Right cardiac atrium (tissue), 5 donors: ENCODE measurements around the gene E2F1. TPM values are rescaled to one million over a fixed set of nuclear protein-coding genes. Genes with fewer than 3 reads are reported as not detected.
A peak's percentile ranks its signal among the peaks of the same experiment; 100 is the strongest.

Source experiments
- ATAC-seq, 2 donors: fragments of 200-7000 bp; cut with Tn5 transposase; one replicate each; pipeline versions ENCODE4 v1.8.0 to v1.9.1; 2020; ENCODE audit warnings: moderate library complexity in 2 of 2, mild to moderate bottlenecking in 1 of 2
- DNase-seq, 3 donors: peaks; one replicate each; pipeline ENCODE4 v3.0.0-alpha.2; 2020
- H3K27ac ChIP-seq: one replicate; pipeline ENCODE4 v1.5.1; 2013; ENCODE audit warnings: mild to moderate bottlenecking, low read length, control low read depth, moderate library complexity
- H3K27me3 ChIP-seq: one replicate; pipeline ENCODE4 v1.6.1; 2013; ENCODE audit not compliant: control insufficient read depth, insufficient read depth
- H3K4me1 ChIP-seq: one replicate; pipeline ENCODE4 v1.6.1; 2013; ENCODE audit warnings: low read length; ENCODE audit not compliant: control insufficient read depth, insufficient read depth
- H3K4me3 ChIP-seq: one replicate; pipeline ENCODE4 v1.5.1; 2013; ENCODE audit warnings: low read length, control low read depth
- H3K9me3 ChIP-seq: one replicate; pipeline ENCODE4 v1.6.1; 2013; ENCODE audit warnings: low read length; ENCODE audit not compliant: control insufficient read depth
- WGBS: extraction: QIAGEN DNeasy Blood & Tissue Kit; methylation state at CpG from one replicate; pipeline ENCODE4 v1.1.7; 2013; 5-methylcytosine and 5-hydroxymethylcytosine counted together
- intact Hi-C, 4 donors: fragments of 100-400 bp; cut with DNase I; formaldehyde crosslinking; loops; one replicate each; pipeline versions ENCODE4 v1.11.0 to v1.14.0; 2022 to 2023
- polyA plus RNA-seq: library from polyadenylated mRNA; stranded (reverse); fragments of 200-250 nt; gene quantifications from one replicate; pipeline ENCODE4 v1.2.3, GENCODE V29; 2013
- total RNA-seq, 4 donors: library from RNA; stranded (reverse); fragmentation: NEBNext Ultra II Directional; extraction: Animal tissue kit (Norgen Biotek cat#: 25700); gene quantifications; one replicate each; pipeline ENCODE4 v1.2.1, GENCODE V29; 2021
- donor health status: healthy with polysubstance abuse.
- donor health status: DM: no; HTN: yes; CAD: no.
- donor health status: DM: no; HTN: no; CAD: no.
- donor health status: DM: no; HTN: yes; CAD: no; lungs with severe emphysema.
- donor health status: DM: yes; HTN: yes; CAD: no.

E2F1 gene
- total and polyA plus RNA-seq, 5 donors: 0.45 to 2.2 (median 0.97) TPM

GRCh38 chr20:33725607-33726264 is 39.6 kb upstream of the E2F1 start:
- intact Hi-C loops: no loop called here
- Histone ChIP-seq H3K27ac (no peak overlapping the region), H3K27me3 (no peaks in the 10 kb centered on the region), H3K4me1 (no peaks in the 10 kb centered on the region), H3K9me3 (no peaks in the 10 kb centered on the region), H3K4me3 (no peak overlapping the region)
- no peak for ATAC-seq
- WGBS: 76% methylated on average over 7 of the region's 7 CpGs
- DNase-seq: no peak

- intact Hi-C loops: no loop called here
- H3K4me3 ChIP-seq: no peak overlapping the region
- H3K27me3 ChIP-seq: no peaks in the 10 kb centered on the region
- no peaks in the 10 kb centered on the region for H3K9me3 ChIP-seq
- 83% methylated on average over 14 of the region's 14 CpGs for WGBS
- H3K4me1 ChIP-seq: no peaks in the 10 kb centered on the region
- DNase-seq (no peak), ATAC-seq (no peak)
- H3K27ac ChIP-seq: no peak overlapping the region
These were observed 38.4 kb upstream of the E2F1 start for GRCh38 chr20:33724439-33725094.

DNA sequence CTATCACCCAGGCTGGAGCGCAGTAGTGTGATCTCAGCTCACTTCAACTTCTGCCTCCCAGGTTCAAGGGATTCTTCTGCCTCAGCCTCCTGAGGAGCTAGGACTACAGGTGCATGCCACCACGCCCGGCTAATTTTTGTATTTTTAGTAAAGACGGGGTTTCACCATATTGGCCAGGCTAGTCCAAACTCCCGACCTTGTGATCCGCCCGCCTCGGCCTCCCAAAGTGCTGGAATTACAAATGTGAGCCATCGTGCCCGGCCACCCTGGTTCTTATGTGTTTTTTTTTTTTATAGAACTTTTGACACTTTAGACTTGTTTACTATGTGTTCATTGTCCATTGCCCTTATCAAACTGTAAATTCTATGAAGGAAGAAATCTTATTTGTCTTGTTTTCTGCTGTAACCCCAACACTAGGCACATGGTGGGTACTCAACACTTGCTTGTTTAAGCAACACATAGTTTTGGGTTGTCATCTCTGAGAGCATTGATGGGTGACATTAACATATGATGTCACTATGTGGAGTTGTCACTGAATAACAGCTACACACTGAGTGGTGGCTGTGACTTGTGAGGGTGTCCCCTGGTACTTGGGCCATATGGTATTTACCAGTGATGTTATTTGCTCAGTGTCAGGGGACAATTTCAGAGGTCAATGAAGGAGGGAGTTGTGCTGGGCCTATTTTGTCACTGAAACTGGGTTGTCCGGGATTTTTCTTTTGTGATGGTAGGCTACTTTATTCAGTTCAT is 35.4 kb upstream of the E2F1 start:
- no peak overlapping the region for H3K27ac ChIP-seq
- intact Hi-C loops: no loop called here
- DNase-seq: no peak
- no peak for ATAC-seq
- no peaks in the 10 kb centered on the region for H3K4me1 ChIP-seq
- no peaks in the 10 kb centered on the region for H3K9me3 ChIP-seq
- H3K27me3 ChIP-seq: no peaks in the 10 kb centered on the region
- no peak overlapping the region for H3K4me3 ChIP-seq
- 95% methylated on average over 11 of the region's 11 CpGs for WGBS

DNA sequence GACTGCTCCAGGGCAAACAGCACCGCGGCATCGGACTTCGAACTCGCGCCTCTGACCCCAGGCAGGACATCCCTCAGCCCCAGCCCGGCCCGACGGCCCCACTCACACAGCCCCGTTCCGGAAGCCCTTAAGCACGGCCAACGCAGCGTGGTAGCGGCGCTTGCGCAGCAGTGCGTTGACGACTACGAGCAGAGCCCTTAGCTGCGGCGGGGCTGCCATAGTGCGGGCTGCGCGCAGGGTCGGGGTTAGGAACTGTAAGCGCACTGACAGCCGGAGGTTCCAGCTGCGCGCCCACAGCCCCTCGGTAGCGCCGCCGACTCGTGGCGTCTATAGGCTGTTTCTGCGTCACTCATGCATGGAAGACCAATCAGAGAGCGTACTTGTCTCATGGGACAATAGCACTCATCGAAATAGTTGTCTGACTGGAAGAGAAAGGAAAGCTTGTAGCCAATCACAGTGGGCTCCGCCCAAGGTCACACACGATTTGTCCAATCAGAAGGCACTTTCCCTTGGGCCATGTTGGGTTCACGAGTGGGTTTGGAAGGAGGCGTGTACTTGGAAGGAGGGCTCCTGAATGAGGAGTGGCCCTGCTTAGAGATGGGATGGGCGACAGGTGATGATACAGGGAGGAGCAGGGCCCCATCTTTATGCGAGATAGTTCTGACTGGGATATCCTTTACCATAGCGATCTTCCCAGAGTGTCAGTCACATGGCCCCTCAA is 34.0 kb upstream of the E2F1 start, which contains the start of gene PXMP4:
Gene PXMP4, minus strand, starts transcription at position 322 of the 721 bp plus-strand sequence. Its CDS starts 103 bp downstream, at position 219.
- ATAC-seq: peak; percentile 99
- Histone ChIP-seq H3K27ac (peak within 1 kb of the TSS; percentile 6), H3K4me3 (peak within 1 kb of the TSS; percentile 54), H3K27me3 (no peaks in the 10 kb centered on the region), H3K4me1 (no peaks in the 10 kb centered on the region), H3K9me3 (no peaks in the 10 kb centered on the region)
- 3% methylated on average over 46 of the region's 46 CpGs for WGBS
- peak; percentile 92 to 95 (median 92) for DNase-seq
- intact Hi-C loops: no loop called here

DNA sequence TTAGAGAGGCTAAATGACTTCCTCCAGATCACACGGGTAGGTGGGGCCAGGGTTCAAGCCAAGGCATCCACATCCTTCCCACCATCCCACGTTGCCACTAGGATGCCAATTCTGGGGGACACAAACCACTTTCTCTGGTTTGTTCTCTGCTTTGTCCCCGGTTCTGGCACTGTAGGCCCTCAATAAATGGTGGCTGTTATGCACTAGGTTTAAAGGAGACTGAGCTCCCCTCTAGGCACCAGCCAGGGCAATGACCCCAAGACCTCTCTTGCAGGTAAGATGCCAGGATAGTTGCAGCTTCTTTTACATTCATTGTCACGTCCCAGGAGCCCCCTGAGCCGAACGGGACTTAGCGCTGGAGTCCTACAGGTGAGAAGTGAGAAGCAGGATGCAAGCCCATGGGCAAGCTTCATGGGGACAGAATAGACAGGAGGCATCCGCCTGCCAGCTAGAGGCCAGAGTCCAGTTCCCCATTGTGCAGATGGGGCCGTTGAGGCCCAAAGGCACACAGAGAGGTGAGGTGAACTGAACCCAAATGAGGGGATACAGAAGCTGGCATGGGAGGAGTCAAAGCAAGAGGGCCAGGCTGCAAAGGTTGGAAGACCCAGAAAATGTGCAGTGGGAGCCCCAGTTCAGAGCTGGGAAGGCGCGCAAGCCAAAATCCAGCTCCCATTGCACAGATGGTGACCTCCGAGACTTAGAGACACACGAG is 33.2 kb upstream of the E2F1 start:
- Histone ChIP-seq H3K4me3 (peak overlapping the region; percentile 54), H3K27ac (peak overlapping the region; percentile 6), H3K4me1 (no peaks in the 10 kb centered on the region), H3K27me3 (no peaks in the 10 kb centered on the region), H3K9me3 (no peaks in the 10 kb centered on the region)
- WGBS: 47% methylated on average over 13 of the region's 13 CpGs
- intact Hi-C loops: no loop called here
- no peak for DNase-seq
- no peak for ATAC-seq

- DNase-seq (no peak), ATAC-seq (no peak)
- WGBS: 91% methylated on average over 2 of the region's 2 CpGs
- H3K27me3 ChIP-seq: no peaks in the 10 kb centered on the region
- no peak overlapping the region for H3K4me3 ChIP-seq
- no peaks in the 10 kb centered on the region for H3K9me3 ChIP-seq
- H3K4me1 ChIP-seq: no peaks in the 10 kb centered on the region
- intact Hi-C loops: no loop called here
- no peak overlapping the region for H3K27ac ChIP-seq
These were observed 30.3 kb upstream of the E2F1 start for GRCh38 chr20:33716498-33716897.

- Histone ChIP-seq H3K4me1 (no peaks in the 10 kb centered on the region), H3K27ac (no peak overlapping the region), H3K27me3 (no peaks in the 10 kb centered on the region), H3K4me3 (no peak overlapping the region), H3K9me3 (no peaks in the 10 kb centered on the region)
- ATAC-seq (no peak), DNase-seq (no peak)
- intact Hi-C loops: no loop called here
- 91% methylated on average over 10 of the region's 10 CpGs for WGBS
These were observed 27.7 kb upstream of the E2F1 start for GRCh38 chr20:33713865-33714367.

- intact Hi-C loops: no loop called here
- WGBS: 74% methylated on average over 1 of the region's 1 CpG
- no peak for ATAC-seq
These were observed 25.2 kb upstream of the E2F1 start for GRCh38 chr20:33711446-33711738.

DNA sequence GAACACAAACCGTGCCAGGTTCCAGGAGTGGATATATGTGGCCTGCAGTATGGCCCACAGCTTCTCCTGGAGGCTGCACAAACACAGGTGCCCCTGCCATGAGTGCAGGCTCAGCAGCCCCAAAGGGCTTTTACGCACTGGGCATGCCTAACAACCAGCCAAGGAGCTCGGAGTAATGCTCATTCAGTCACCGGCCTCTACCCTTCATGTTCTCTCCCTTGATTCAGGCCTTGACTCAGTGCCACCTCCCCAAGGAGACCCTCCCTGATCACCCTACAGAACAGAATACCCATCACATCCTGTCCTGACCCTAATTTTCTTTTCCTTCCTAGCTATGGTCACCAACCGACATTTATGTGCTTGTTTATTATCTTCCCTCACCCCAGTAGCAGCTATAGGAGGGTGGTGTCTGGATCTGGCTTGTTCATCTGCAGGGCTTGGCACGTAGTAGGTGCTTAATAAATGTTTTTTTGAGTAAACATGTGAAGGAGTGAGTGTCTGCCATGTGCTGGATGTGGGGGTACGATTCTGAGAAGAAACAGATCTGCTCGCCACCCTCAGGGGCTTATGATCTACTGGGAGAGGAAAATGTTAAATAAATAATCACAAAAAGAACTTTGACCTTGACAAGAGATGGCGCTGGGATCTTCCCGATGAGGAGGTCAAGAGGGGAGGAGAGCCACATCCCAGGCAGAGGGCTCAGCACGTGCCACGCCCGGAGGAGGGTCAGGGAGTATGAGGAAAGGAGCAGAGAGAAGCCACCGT is 24.7 kb upstream of the E2F1 start:
- Histone ChIP-seq H3K27me3 (no peaks in the 10 kb centered on the region), H3K4me3 (no peak overlapping the region), H3K27ac (no peak overlapping the region), H3K4me1 (no peaks in the 10 kb centered on the region), H3K9me3 (no peaks in the 10 kb centered on the region)
- WGBS: 79% methylated on average over 14 of the region's 14 CpGs
- DNase-seq (no peak), ATAC-seq (no peak)
- intact Hi-C loops: no loop called here

More at GRCh38 chr20:33711446-33711738, 25.2 kb upstream of the E2F1 start:
- Histone ChIP-seq H3K9me3 (no peaks in the 10 kb centered on the region), H3K4me3 (no peak overlapping the region), H3K27me3 (no peaks in the 10 kb centered on the region), H3K27ac (no peak overlapping the region), H3K4me1 (no peaks in the 10 kb centered on the region)
- DNase-seq: no peak
